Endothelial cell of umbilical vein (primary cell): Measurements from ENCODE around the gene RELT. TPM values are rescaled to one million over a fixed set of nuclear protein-coding genes. Genes with fewer than 3 reads are reported as not detected.

Experiments used
- BruUV-seq: library from RNA; stranded (reverse); fragments of 400-500 nt; replicated peaks from 2 replicates; lab custom pipeline; 2021; lab: Mats Ljungman, UMichigan
- CTCF ChIA-PET: fragments of 300-600, 350-600 bp; sonication (Branson Sonifier 250); formaldehyde crosslinking; loops from one replicate; lab custom pipeline; 2021; ENCODE audit warnings: antibody characterized with exemption, inconsistent platforms; lab: Charles Lee
- POLR2A ChIA-PET: fragments of 300-600, 350-600 bp; sonication (Branson Sonifier 250); formaldehyde crosslinking; loops from one replicate; lab custom pipeline; 2021; ENCODE audit warnings: antibody characterized with exemption, inconsistent platforms; lab: Charles Lee
- DNase-seq: peaks from one replicate; pipeline ENCODE4 v3.0.0-alpha.2; 2011; ENCODE audit warnings: low read depth, low spot score
- FAIRE-seq: peaks from 2 replicates; lab custom pipeline; 2011; peaks lifted over from hg19 to GRCh38; lab: Jason Lieb, UNC
- H2AFZ ChIP-seq: 2 replicates; pipeline ENCODE4 v1.6.0; 2012; ENCODE audit warnings: low read depth, low read length, control low read depth, inconsistent platforms
- H3K27ac ChIP-seq: 2 replicates; pipeline ENCODE4 v1.5.1; 2011; ENCODE audit warnings: low read depth, mild to moderate bottlenecking, control low read depth, low read length, moderate library complexity; ENCODE audit not compliant: insufficient read depth
- H3K27me3 ChIP-seq, 2 experiments: 2 replicates each; pipeline versions ENCODE4 v1.6.0 to v1.6.1; 2011; ENCODE audit warnings: low read length in 2 of 2, mixed read lengths in 1 of 2; ENCODE audit not compliant: control insufficient read depth in 2 of 2, insufficient read depth in 2 of 2
- H3K36me3 ChIP-seq, 2 experiments: 2 replicates in 1 of 2; 3 replicates in 1 of 2; pipeline ENCODE4 v1.5.1; 2011; ENCODE audit warnings: low read length in 2 of 2, mild to moderate bottlenecking in 1 of 2, moderate library complexity in 1 of 2; ENCODE audit not compliant: control insufficient read depth in 2 of 2, insufficient read depth in 2 of 2; ENCODE audit errors: extremely low read depth in 1 of 2
- H3K4me1 ChIP-seq: 3 replicates; pipeline ENCODE4 v1.5.1; 2011; ENCODE audit warnings: mild to moderate bottlenecking, low read length; ENCODE audit not compliant: control insufficient read depth, insufficient read depth; ENCODE audit errors: extremely low read depth
- H3K4me2 ChIP-seq: 2 replicates; pipeline ENCODE4 v1.6.1; 2011; ENCODE audit warnings: low read length, control low read depth, mixed read lengths; ENCODE audit not compliant: insufficient read depth
- H3K4me3 ChIP-seq, 3 experiments: fragments of 200-600 bp in 1 of 3; sonication (generic), shearing (Covaris generic) in 1 of 3; replicated peaks in 1 of 3; 2 replicates each; pipeline ENCODE4 v1.5.1; 2011 to 2016; ENCODE audit warnings: control low read depth in 3 of 3, low read length in 3 of 3, mild to moderate bottlenecking in 2 of 3, inconsistent platforms in 1 of 3, low read depth in 1 of 3, moderate library complexity in 1 of 3; ENCODE audit not compliant: insufficient read depth in 1 of 3
- H3K79me2 ChIP-seq: 2 replicates; pipeline ENCODE4 v1.6.0; 2012; ENCODE audit warnings: low read length, inconsistent platforms; ENCODE audit not compliant: control insufficient read depth, insufficient read depth
- H3K9ac ChIP-seq: replicated peaks from 2 replicates; pipeline ENCODE3; 2011; ENCODE audit warnings: low read length, control low read depth; ENCODE audit not compliant: insufficient read depth; ENCODE audit errors: extremely low read depth
- H3K9me1 ChIP-seq: replicated peaks from 3 replicates; pipeline ENCODE4 v1.6.0; 2011; ENCODE audit warnings: mild to moderate bottlenecking, low read length; ENCODE audit not compliant: control insufficient read depth, insufficient read depth; ENCODE audit errors: extremely low read depth
- H3K9me3 ChIP-seq: replicated peaks from 2 replicates; pipeline ENCODE4 v1.5.1; 2012; ENCODE audit warnings: low read length, inconsistent platforms; ENCODE audit not compliant: control insufficient read depth, insufficient read depth
- H4K20me1 ChIP-seq: replicated peaks from 2 replicates; pipeline ENCODE3; 2011; ENCODE audit warnings: mild to moderate bottlenecking, low read length; ENCODE audit not compliant: control insufficient read depth, insufficient read depth; ENCODE audit errors: extremely low read depth
- EZH2 ChIP-seq: IDR thresholded peaks from 2 replicates; pipeline ENCODE4 v1.6.1; 2012; ENCODE audit warnings: borderline replicate concordance, low read depth, mild to moderate bottlenecking, moderate library complexity, low read length, inconsistent platforms; ENCODE audit not compliant: severe bottlenecking
- FOS ChIP-seq: IDR thresholded peaks from 2 replicates; pipeline ENCODE4 v1.6.1; 2011; ENCODE audit warnings: mild to moderate bottlenecking, low read length, moderate library complexity, borderline replicate concordance; ENCODE audit not compliant: insufficient read depth
- GATA2 ChIP-seq: IDR thresholded peaks from 2 replicates; pipeline ENCODE4 v1.7.0; 2011; ENCODE audit warnings: low read depth, mild to moderate bottlenecking, moderate library complexity, mixed read lengths, low read length; ENCODE audit not compliant: insufficient read length, insufficient read depth
- JUN ChIP-seq: IDR thresholded peaks from 2 replicates; pipeline ENCODE4 v1.6.1; 2011; ENCODE audit warnings: borderline replicate concordance, low read depth; ENCODE audit not compliant: insufficient read length, insufficient read depth
- MYC ChIP-seq: IDR thresholded peaks from one replicate; pipeline ENCODE4 v1.6.1; 2011; ENCODE audit warnings: mild to moderate bottlenecking, low read depth, low read length
- POLR2A ChIP-seq: IDR thresholded peaks from 2 replicates; pipeline ENCODE4 v1.6.1; 2012; ENCODE audit warnings: low read depth, mild to moderate bottlenecking, control low read depth, low read length
- POLR2AphosphoS5 ChIP-seq: IDR thresholded peaks from 2 replicates; pipeline ENCODE4 v1.6.1; 2012; ENCODE audit warnings: low read depth, mild to moderate bottlenecking, control low read depth, low read length, moderate library complexity; ENCODE audit not compliant: insufficient read depth
- dilution Hi-C: fragments of 300-500 bp; cut with MboI; formaldehyde crosslinking; loops from one replicate; pipeline ENCODE4 v1.15.0; 2019; ENCODE audit warnings: low sequenced_read_pairs; ENCODE audit not compliant: extremely low pct_ligation_motif_present
- intact Hi-C: fragments of 100-400 bp; cut with micrococcal nuclease; formaldehyde crosslinking; loops from one replicate; pipeline ENCODE4 v1.10.0; 2022
- polyA plus RNA-seq, 4 experiments: library from polyadenylated mRNA; depleted of rRNA in 3 of 4; stranded (reverse) in 3 of 4; unstranded in 1 of 4; fragments of >200 nt; gene quantifications; 2 replicates each; pipeline versions ENCODE4 v1.2.1 to v1.2.3, GENCODE V29; 2011 to 2012; ENCODE audit warnings: missing spikeins in 1 of 4
- total RNA-seq: library from RNA; stranded (reverse); gene quantifications from 2 replicates; pipeline ENCODE4 v1.2.3, GENCODE V29; 2021
- TF ChIP-seq, protein P1 (sequence below): IDR thresholded peaks from 2 replicates; pipeline ENCODE4 v1.6.1; 2011; ENCODE audit not compliant: insufficient read depth, insufficient read length
- TF ChIP-seq, protein P2 (sequence below), 2 donors: IDR thresholded peaks; 1 replicate in 1 of 2; 2 replicates in 1 of 2; pipeline ENCODE4 v1.5.1; 2011; ENCODE audit warnings: low read length in 2 of 2, mild to moderate bottlenecking in 2 of 2, moderate library complexity in 2 of 2, control low read depth in 1 of 2, inconsistent platforms in 1 of 2, low read depth in 1 of 2; ENCODE audit not compliant: insufficient read depth in 1 of 2; ENCODE audit errors: extremely low read depth in 1 of 2

The RELT gene
- total and polyA plus RNA-seq, 2 donors (not counting 3 experiments of a cell fraction or from before 2014, with no cell fraction given): 6.7 to 13.1 TPM

DNA sequence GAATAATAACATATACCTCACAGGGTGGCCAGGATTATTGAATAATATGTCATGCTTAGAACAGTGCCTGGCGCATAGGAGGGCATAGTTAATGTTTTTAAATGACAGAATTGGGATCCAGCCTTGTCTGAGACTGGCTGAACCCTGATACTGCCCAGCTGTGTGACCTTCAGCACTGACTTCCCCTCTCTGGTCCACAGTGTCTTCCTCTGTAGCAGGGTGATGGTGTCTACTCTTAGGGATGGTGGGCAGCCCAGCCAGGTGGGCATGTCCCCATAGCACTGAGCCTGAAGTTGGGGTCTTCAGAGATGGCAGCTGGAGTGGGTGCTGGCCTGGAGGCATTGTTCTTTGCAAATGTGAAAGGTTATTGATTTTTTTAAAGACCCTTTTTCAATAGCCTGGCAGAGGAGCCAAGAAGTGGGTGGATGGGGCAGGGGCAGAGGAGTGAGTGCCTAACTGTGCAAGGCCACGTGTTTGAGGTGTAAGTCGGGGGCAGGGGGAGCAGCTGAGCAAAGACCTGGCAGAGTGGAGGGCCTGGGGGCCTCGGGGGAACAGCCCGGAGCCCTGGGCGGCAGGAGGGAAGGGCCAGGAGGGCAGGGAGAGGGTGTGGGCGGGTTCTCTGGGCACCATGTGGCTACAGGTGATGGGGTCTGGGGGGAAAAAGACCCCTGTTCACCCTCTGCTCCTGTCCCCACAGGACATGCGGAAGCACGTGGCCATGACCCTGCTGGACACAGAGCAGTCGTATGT is 29.8 kb upstream of the RELT start:
- POLR2A ChIA-PET: no interaction called here
- intact Hi-C loops (no loop called here), dilution Hi-C loops (no loop called here)
- Histone ChIP-seq H4K20me1 (no peaks in the 10 kb centered on the region), H3K79me2 (no peaks in the 10 kb centered on the region), H2AFZ (no peak overlapping the region), H3K9me3 (no peaks in the 10 kb centered on the region), H3K4me3 (no peak overlapping the region), H3K36me3 (peaks cover 0 to 11% of the 10 kb centered on the region in 2 experiments), H3K9ac (no peak overlapping the region), H3K4me1 (no peaks in the 10 kb centered on the region), H3K27me3 (no peaks in the 10 kb centered on the region), H3K27ac (no peak overlapping the region), H3K9me1 (no peaks in the 10 kb centered on the region), H3K4me2 (no peak overlapping the region)
- no TSS peak for BruUV-seq
- CTCF ChIA-PET: interaction anchor here (1.8 kb wide), 1 partner anchor 47 kb away, joined by 6 read pairs; no protein-coding TSS in a partner anchor
- FAIRE-seq: no peak
- TF ChIP-seq JUN (no peak), FOS (no peak), EZH2 (no peak), POLR2A (no peak)
- TF ChIP-seq, protein P1, sequence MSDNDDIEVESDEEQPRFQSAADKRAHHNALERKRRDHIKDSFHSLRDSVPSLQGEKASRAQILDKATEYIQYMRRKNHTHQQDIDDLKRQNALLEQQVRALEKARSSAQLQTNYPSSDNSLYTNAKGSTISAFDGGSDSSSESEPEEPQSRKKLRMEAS: no peak
- no peak for DNase-seq

DNA sequence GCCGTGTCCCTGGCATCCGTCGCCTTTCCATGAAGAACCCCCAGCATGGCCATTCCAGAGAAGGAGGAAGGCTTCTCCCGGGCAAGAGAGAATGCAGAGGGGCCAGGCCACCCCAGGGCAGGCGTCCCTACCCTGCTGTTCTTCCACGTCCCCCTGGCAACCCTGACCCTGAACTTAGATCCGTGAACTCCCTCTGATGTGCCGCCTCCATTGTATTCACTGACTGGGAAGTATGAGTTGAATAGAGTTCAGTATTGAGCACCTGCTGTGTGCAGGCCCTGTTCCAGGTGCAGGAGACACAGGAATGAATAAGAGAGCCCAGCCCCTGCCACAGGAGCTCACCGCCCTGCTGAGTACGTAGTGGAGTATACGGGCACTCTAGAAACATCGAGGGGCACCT is 29.1 kb upstream of the RELT start:
- no peak overlapping the region for H3K27ac ChIP-seq
- no peaks in the 10 kb centered on the region for H3K9me3 ChIP-seq
- no peak for FAIRE-seq
- no peaks in the 10 kb centered on the region for H3K27me3 ChIP-seq
- dilution Hi-C loops (no loop called here), intact Hi-C loops (no loop called here)
- H3K9ac ChIP-seq: no peak overlapping the region
- TF ChIP-seq FOS (no peak), MYC (no peak), POLR2AphosphoS5 (no peak), EZH2 (no peak), JUN (no peak), POLR2A (no peak), GATA2 (no peak)
- TF ChIP-seq, protein P2, sequence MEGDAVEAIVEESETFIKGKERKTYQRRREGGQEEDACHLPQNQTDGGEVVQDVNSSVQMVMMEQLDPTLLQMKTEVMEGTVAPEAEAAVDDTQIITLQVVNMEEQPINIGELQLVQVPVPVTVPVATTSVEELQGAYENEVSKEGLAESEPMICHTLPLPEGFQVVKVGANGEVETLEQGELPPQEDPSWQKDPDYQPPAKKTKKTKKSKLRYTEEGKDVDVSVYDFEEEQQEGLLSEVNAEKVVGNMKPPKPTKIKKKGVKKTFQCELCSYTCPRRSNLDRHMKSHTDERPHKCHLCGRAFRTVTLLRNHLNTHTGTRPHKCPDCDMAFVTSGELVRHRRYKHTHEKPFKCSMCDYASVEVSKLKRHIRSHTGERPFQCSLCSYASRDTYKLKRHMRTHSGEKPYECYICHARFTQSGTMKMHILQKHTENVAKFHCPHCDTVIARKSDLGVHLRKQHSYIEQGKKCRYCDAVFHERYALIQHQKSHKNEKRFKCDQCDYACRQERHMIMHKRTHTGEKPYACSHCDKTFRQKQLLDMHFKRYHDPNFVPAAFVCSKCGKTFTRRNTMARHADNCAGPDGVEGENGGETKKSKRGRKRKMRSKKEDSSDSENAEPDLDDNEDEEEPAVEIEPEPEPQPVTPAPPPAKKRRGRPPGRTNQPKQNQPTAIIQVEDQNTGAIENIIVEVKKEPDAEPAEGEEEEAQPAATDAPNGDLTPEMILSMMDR (IDR thresholded peaks at IDR 0.05; ENCODE audit: extremely low read depth in 1 of 2, insufficient read depth in 1 of 2, low read depth in 1 of 2, low read length in 2 of 2): no peak
- TF ChIP-seq, protein P1: no peak
- no peak overlapping the region for H2AFZ ChIP-seq
- no peaks in the 10 kb centered on the region for H3K79me2 ChIP-seq
- CTCF ChIA-PET: interaction anchor here (1.0 to 1.8 kb wide), 2 partner anchors 13 to 46 kb away, joined by 3 to 6 read pairs; no protein-coding TSS in a partner anchor
- no peaks in the 10 kb centered on the region for H3K4me1 ChIP-seq
- H3K36me3 ChIP-seq: peaks cover 0 to 11% of the 10 kb centered on the region in 2 experiments
- H3K9me1 ChIP-seq: no peaks in the 10 kb centered on the region
- DNase-seq: no peak
- POLR2A ChIA-PET: no interaction called here
- H4K20me1 ChIP-seq: no peaks in the 10 kb centered on the region
- H3K4me2 ChIP-seq: no peak overlapping the region
- no peak overlapping the region for H3K4me3 ChIP-seq
- BruUV-seq: no TSS peak
